Smooth muscle cell (in vitro differentiated cells): ENCODE data around the gene CTDSPL. TPM values are rescaled to one million over a fixed set of nuclear protein-coding genes. Genes with fewer than 3 reads are reported as not detected.

Experiments
- DNase-seq: peaks from one replicate; lab custom pipeline; 2025; ENCODE audit not compliant: unreplicated experiment; lab: John Stamatoyannopoulos, UW
- H2AFZ ChIP-seq: fragments of 200-600 bp; sonication (generic); 2 replicates; pipeline ENCODE4 v1.6.0; 2016; ENCODE audit warnings: antibody characterized with exemption, low read depth, mild to moderate bottlenecking
- H3F3A ChIP-seq: fragments of 200-600 bp; sonication (generic); 2 replicates; pipeline ENCODE4 v1.6.0; 2017; ENCODE audit warnings: antibody characterized with exemption, low read depth
- H3K27ac ChIP-seq: fragments of 200-600 bp; sonication (generic); 2 replicates; pipeline ENCODE4 v1.5.1; 2016; ENCODE audit warnings: low read depth, mild to moderate bottlenecking
- H3K27me3 ChIP-seq: fragments of 200-600 bp; sonication (generic); 2 replicates; pipeline ENCODE4 v1.6.1; 2016; ENCODE audit warnings: low read depth, mild to moderate bottlenecking
- H3K36me3 ChIP-seq: fragments of 200-600 bp; sonication (generic); 2 replicates; pipeline ENCODE4 v1.5.1; 2016; ENCODE audit warnings: low read depth
- H3K4me1 ChIP-seq: fragments of 200-600 bp; sonication (generic); 2 replicates; pipeline ENCODE4 v1.5.1; 2016; ENCODE audit warnings: low read depth
- H3K4me2 ChIP-seq: fragments of 200-600 bp; sonication (generic); 2 replicates; pipeline ENCODE4 v1.6.0; 2016; ENCODE audit warnings: mild to moderate bottlenecking
- H3K4me3 ChIP-seq: fragments of 200-600 bp; sonication (generic); 2 replicates; pipeline ENCODE4 v1.5.1; 2016; ENCODE audit warnings: mild to moderate bottlenecking
- H3K79me2 ChIP-seq: fragments of 200-600 bp; sonication (generic); 2 replicates; pipeline ENCODE4 v1.6.0; 2016; ENCODE audit warnings: low read depth, mild to moderate bottlenecking
- H3K9ac ChIP-seq: fragments of 200-600 bp; sonication (generic); 2 replicates; pipeline ENCODE4 v1.6.0; 2016; ENCODE audit warnings: low read depth
- H3K9me3 ChIP-seq: fragments of 200-600 bp; sonication (generic); replicated peaks from 2 replicates; pipeline ENCODE4 v1.5.1; 2016; ENCODE audit warnings: low read depth
- H4K20me1 ChIP-seq: fragments of 200-600 bp; sonication (generic); 2 replicates; pipeline ENCODE4 v1.6.0; 2016; ENCODE audit warnings: low read depth
- WGBS: methylation state at CpG from one replicate; pipeline ENCODE4 v1.1.7; 2016; ENCODE audit warnings: low lambda C conversion rate; 5-methylcytosine and 5-hydroxymethylcytosine counted together
- polyA plus RNA-seq: library from polyadenylated mRNA; unstranded; fragments of >200 nt; fragmentation: Nextera tagmentation; extraction: Ambion mirVana; gene quantifications from 2 replicates; pipeline ENCODE4 v1.2.1, GENCODE V29; 2016
- total RNA-seq: library from RNA; depleted of rRNA; stranded (reverse); fragments of >200 nt; gene quantifications from 2 replicates; pipeline ENCODE4 v1.2.3, GENCODE V29; 2014
- TF ChIP-seq, protein P1 (sequence below): fragments of 200-600 bp; sonication (generic); IDR thresholded peaks from 2 replicates; pipeline ENCODE4 v1.5.1; 2017; ENCODE audit warnings: borderline replicate concordance, mild to moderate bottlenecking, antibody characterized with exemption; ENCODE audit not compliant: insufficient read depth, poor library complexity, severe bottlenecking

CTDSPL gene
- total and polyA plus RNA-seq, 2 experiments from 2014 or later: 31.3 to 34.3 TPM

DNA sequence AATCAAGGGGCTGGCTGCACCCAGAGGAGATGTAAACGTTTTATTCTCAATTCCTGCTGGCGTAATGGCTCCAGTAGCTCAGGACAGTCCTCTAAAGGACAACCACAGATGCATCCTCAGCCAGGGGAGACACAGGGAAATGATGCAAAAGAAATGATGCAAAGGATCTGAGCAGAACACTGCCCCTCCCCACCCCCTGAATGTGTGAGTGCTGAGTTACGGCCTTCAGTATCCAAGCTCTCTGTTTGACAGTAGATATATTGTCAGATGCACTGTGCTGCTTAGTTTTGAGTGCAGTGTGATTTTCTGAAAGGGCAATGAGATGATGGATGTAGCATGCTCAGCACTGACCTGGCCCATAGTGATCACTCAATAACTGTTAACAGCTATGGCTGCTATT is 41.4 kb upstream of the CTDSPL start:
- WGBS: 82% methylated on average over 3 of the region's 3 CpGs
- no peaks in the 10 kb centered on the region for H3K36me3 ChIP-seq
- H3K9ac ChIP-seq: no peak overlapping the region
- no peak overlapping the region for H3K27ac ChIP-seq
- TF ChIP-seq, protein P1, sequence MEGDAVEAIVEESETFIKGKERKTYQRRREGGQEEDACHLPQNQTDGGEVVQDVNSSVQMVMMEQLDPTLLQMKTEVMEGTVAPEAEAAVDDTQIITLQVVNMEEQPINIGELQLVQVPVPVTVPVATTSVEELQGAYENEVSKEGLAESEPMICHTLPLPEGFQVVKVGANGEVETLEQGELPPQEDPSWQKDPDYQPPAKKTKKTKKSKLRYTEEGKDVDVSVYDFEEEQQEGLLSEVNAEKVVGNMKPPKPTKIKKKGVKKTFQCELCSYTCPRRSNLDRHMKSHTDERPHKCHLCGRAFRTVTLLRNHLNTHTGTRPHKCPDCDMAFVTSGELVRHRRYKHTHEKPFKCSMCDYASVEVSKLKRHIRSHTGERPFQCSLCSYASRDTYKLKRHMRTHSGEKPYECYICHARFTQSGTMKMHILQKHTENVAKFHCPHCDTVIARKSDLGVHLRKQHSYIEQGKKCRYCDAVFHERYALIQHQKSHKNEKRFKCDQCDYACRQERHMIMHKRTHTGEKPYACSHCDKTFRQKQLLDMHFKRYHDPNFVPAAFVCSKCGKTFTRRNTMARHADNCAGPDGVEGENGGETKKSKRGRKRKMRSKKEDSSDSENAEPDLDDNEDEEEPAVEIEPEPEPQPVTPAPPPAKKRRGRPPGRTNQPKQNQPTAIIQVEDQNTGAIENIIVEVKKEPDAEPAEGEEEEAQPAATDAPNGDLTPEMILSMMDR: no peak
- H3K27me3 ChIP-seq: no peaks in the 10 kb centered on the region
- no peak for DNase-seq
- H2AFZ ChIP-seq: no peak overlapping the region
- no peaks in the 10 kb centered on the region for H3K4me1 ChIP-seq
- no peaks in the 10 kb centered on the region for H4K20me1 ChIP-seq
- no peaks in the 10 kb centered on the region for H3F3A ChIP-seq
- H3K4me2 ChIP-seq: no peak overlapping the region
- no peak overlapping the region for H3K4me3 ChIP-seq
- no peaks in the 10 kb centered on the region for H3K79me2 ChIP-seq
- H3K9me3 ChIP-seq: no peaks in the 10 kb centered on the region

DNA sequence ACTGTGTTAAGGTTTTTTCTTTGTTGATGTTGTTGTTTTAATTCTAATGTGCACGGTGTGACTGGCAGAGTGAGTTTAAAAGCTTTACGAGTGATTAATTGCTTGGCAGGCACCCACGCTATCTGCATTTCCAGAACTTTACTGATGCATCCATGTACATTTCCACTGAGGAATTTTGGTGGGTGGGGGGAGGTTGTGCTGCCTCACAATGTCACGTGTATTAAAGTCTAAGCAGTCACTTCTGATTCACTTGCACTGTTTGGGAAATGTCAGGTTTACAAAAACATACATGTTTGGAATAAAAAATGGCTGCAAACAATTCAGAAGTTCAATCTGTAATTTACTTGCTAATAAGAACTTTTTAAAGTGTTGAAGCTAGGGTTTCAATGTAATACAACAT is 38.5 kb upstream of the CTDSPL start:
- Histone ChIP-seq H3K9ac (no peak overlapping the region), H3K27me3 (no peaks in the 10 kb centered on the region), H3K4me1 (no peaks in the 10 kb centered on the region), H3F3A (no peaks in the 10 kb centered on the region), H3K36me3 (no peaks in the 10 kb centered on the region), H3K79me2 (no peaks in the 10 kb centered on the region), H3K9me3 (no peaks in the 10 kb centered on the region), H3K4me3 (no peak overlapping the region), H4K20me1 (no peaks in the 10 kb centered on the region), H3K4me2 (no peak overlapping the region), H3K27ac (no peak overlapping the region), H2AFZ (no peak overlapping the region)
- DNase-seq: no peak
- TF ChIP-seq, protein P1: no peak
- 69% methylated on average over 4 of the region's 4 CpGs for WGBS

DNA sequence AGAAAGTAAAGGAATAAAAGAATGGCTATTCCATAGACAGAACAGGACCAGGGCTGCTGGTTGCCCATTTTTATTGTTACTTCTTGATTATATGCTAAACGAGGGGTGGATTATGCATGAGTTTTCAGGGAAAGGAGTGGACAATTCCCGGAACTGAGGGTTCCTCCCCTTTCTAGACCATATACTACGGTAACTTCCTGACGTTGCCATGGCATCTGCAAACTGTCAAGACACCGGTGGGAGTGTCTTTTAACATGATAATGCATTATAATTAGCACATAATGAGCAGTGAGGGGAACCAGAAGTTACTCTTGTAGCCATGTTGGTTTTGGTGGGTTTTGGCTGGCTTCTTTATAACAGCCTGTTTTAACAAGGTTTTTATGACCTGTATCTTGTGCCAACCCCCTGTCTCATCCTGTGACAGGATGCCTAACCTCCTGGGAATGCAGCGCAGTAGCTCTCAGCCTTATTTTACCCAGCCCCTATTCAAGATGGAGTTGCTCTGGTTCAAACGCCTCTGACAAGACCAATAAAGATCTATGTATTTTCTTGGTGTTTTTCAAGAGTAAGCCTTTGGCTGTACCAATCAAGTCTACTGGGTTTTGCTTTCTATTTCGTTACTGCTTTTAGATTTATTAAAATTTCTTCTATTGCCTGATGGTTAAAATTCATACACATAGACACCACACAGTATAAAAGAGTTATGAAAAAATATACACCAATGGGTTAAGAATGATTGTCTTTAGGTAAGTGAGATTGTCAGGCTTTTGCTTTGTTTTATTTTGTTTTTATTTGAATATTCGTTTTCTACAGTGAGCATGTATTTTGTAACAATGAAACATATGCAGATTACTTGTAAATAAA is 37.4 kb upstream of the CTDSPL start:
- no peaks in the 10 kb centered on the region for H4K20me1 ChIP-seq
- no peak overlapping the region for H3K4me2 ChIP-seq
- DNase-seq: no peak
- no peak overlapping the region for H3K4me3 ChIP-seq
- no peaks in the 10 kb centered on the region for H3K36me3 ChIP-seq
- no peaks in the 10 kb centered on the region for H3K27me3 ChIP-seq
- no peak overlapping the region for H3K27ac ChIP-seq
- H3K4me1 ChIP-seq: no peaks in the 10 kb centered on the region
- no peaks in the 10 kb centered on the region for H3K9me3 ChIP-seq
- TF ChIP-seq, protein P1: no peak
- H3F3A ChIP-seq: no peaks in the 10 kb centered on the region
- 87% methylated on average over 9 of the region's 9 CpGs for WGBS
- no peak overlapping the region for H2AFZ ChIP-seq
- H3K9ac ChIP-seq: no peak overlapping the region
- H3K79me2 ChIP-seq: no peaks in the 10 kb centered on the region

DNA sequence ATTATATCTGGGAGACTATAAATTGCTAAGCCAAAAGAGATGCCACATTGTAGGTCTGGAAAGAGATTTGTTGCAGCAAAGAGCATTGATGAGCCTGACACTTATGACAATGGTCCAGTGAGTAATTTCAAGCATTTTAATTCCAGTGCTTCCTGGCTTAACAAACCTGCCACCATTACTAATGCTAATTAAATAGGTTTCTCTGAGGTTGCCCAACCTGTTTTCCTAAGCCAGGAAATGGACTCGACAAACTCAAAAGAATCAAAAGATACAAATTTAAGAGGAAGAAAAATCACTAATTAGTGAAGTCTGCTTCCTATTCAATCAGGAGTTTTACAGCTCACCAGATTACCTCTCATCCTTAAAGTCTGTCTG is 36.7 kb upstream of the CTDSPL start:
- no peak overlapping the region for H3K4me2 ChIP-seq
- no peak overlapping the region for H3K4me3 ChIP-seq
- 32% methylated on average over 1 of the region's 1 CpG for WGBS
- no peak for DNase-seq
- no peaks in the 10 kb centered on the region for H3K36me3 ChIP-seq
- H2AFZ ChIP-seq: no peak overlapping the region
- H3K79me2 ChIP-seq: no peaks in the 10 kb centered on the region
- H3K9ac ChIP-seq: no peak overlapping the region
- no peaks in the 10 kb centered on the region for H3K9me3 ChIP-seq
- no peaks in the 10 kb centered on the region for H3F3A ChIP-seq
- H4K20me1 ChIP-seq: no peaks in the 10 kb centered on the region
- H3K27ac ChIP-seq: no peak overlapping the region
- no peaks in the 10 kb centered on the region for H3K27me3 ChIP-seq
- TF ChIP-seq, protein P1: no peak
- H3K4me1 ChIP-seq: no peaks in the 10 kb centered on the region
